Measurements from ENCODE around the gene PRRG2. TPM values are rescaled to one million over a fixed set of nuclear protein-coding genes. Genes with fewer than 3 reads are reported as not detected.
A peak's percentile ranks its signal among the peaks of the same experiment; 100 is the strongest.

The PRRG2 gene
- total and polyA plus RNA-seq, 4 donors: 0.78 to 1.5 (median 0.81) TPM

DNA sequence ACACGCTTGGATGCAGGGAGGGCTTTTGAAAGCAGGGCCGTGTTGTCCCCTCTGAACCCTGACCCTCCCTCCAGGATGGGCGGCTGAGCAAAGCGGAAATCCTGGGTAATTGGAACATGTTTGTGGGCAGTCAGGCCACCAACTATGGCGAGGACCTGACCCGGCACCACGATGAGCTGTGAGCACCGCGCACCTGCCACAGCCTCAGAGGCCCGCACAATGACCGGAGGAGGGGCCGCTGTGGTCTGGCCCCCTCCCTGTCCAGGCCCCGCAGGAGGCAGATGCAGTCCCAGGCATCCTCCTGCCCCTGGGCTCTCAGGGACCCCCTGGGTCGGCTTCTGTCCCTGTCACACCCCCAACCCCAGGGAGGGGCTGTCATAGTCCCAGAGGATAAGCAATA is 38.1 kb upstream of the PRRG2 start:
- Histone ChIP-seq H3K36me3 (ENCODE audit: control insufficient read depth, insufficient read depth, low read length) (peaks cover 15% of the 10 kb centered on the region), H3K4me1 (ENCODE audit: control insufficient read depth, insufficient read depth, low read length) (no peaks in the 10 kb centered on the region), H3K27ac (ENCODE audit: low read depth, low read length) (no peak overlapping the region), H3K9me3 (ENCODE audit: control insufficient read depth, insufficient read depth, low read length) (no peaks in the 10 kb centered on the region), H3K27me3 (ENCODE audit: control insufficient read depth, insufficient read depth, low read length) (no peaks in the 10 kb centered on the region), H3K4me3 (ENCODE audit: low read depth, low read length) (no peak overlapping the region)
- no peak for DNase-seq (ENCODE audit: low read depth in 4 of 6, low spot score in 6 of 6)
- 86% methylated on average over 14 of the region's 14 CpGs for WGBS (ENCODE audit: insufficient coverage)

DNA sequence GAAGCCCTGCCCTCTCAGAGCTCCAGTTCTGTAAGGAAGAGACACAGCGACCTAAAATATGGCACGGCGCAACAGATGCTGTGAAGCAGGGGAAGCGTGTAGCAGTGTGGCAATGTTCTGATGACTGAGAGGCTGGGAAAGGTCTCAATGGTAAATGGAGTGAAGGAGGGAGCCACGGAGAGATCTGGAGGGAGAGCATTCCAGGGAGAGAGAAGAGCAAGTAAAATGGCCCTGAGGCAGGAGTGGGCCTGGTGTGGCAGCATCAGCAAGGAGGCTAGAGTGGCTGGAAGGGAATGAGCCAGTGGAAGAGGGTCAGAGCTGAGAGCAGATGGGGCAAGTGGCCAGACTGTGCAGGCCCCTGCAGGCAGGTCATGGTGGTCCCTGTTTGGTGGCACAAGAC is 37.0 kb upstream of the PRRG2 start:
- WGBS (ENCODE audit: insufficient coverage): 82% methylated on average over 5 of the region's 5 CpGs
- Histone ChIP-seq H3K4me3 (ENCODE audit: low read depth, low read length) (no peak overlapping the region), H3K27ac (ENCODE audit: low read depth, low read length) (no peak overlapping the region), H3K27me3 (ENCODE audit: control insufficient read depth, insufficient read depth, low read length) (no peaks in the 10 kb centered on the region), H3K4me1 (ENCODE audit: control insufficient read depth, insufficient read depth, low read length) (no peaks in the 10 kb centered on the region), H3K9me3 (ENCODE audit: control insufficient read depth, insufficient read depth, low read length) (no peaks in the 10 kb centered on the region), H3K36me3 (ENCODE audit: control insufficient read depth, insufficient read depth, low read length) (peaks cover 11% of the 10 kb centered on the region)
- DNase-seq (ENCODE audit: low read depth in 4 of 6, low spot score in 6 of 6): no peak

DNA sequence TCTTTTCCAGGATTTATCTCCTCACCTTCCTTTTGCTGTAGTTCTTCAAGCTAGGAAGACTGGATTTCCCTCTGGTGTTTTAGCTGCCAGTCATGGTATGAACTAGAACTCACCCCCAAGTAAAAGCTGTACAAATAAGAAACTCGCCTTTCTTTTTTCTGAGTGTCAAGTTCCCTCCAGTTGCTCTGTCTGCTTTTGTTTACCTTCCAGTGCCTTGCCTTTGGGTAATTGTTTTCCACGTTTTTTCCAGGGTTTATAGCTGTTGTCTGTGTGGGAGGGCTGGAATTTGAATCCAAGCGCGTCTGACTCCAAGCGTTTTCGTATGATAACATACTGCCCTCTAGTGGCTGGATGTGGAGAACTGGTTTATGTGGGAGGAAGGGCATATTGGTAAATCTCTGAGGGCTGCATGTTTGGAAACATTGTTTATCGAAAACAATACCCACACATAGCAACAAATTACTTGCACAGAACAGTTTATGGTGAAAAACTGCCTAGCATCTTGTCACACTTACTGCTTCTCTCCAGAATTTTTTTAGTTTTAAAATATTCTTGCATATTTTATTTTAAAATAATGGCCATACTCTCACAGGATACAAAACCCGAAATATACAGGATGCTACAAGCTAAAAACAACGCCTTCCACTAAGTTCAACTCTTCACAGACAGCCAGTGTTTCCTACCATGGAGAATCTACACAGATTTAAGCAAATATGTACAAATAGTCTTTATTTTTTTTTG is 34.1 kb upstream of the PRRG2 start:
- Histone ChIP-seq H3K9me3 (ENCODE audit: control insufficient read depth, insufficient read depth, low read length) (no peaks in the 10 kb centered on the region), H3K27ac (ENCODE audit: low read depth, low read length) (no peak overlapping the region), H3K4me1 (ENCODE audit: control insufficient read depth, insufficient read depth, low read length) (no peaks in the 10 kb centered on the region), H3K27me3 (ENCODE audit: control insufficient read depth, insufficient read depth, low read length) (no peaks in the 10 kb centered on the region), H3K36me3 (ENCODE audit: control insufficient read depth, insufficient read depth, low read length) (peaks cover 13% of the 10 kb centered on the region), H3K4me3 (ENCODE audit: low read depth, low read length) (no peak overlapping the region)
- 42% methylated on average over 4 of the region's 9 CpGs for WGBS (ENCODE audit: insufficient coverage)
- peak; percentile 77 to 97 (median 84) for DNase-seq (ENCODE audit: low read depth in 4 of 6, low spot score in 6 of 6)

DNA sequence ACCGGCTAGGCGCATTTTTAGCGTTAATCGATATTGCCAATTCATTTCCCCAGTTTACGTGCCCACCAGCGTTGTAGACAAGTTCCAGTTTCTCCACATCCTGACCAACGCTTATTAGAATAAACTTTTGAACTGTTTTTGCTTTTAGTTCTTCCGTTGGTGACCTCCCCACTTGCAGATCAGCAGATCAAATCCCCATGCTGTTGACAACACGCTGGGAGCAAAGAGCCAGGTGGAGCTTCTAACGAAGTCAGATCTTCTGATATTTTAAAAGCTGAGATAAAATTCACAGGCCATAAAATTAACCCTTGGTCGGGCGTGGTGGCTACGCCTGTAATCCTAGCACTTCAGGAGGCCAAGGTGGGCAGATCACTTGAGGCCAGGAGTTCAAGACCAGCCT is 32.1 kb upstream of the PRRG2 start:
- H3K27me3 ChIP-seq (ENCODE audit: control insufficient read depth, insufficient read depth, low read length): no peaks in the 10 kb centered on the region
- 84% methylated on average over 13 of the region's 13 CpGs for WGBS (ENCODE audit: insufficient coverage)
- DNase-seq (ENCODE audit: low read depth in 4 of 6, low spot score in 6 of 6): no peak
- no peak overlapping the region for H3K4me3 ChIP-seq (ENCODE audit: low read depth, low read length)
- no peaks in the 10 kb centered on the region for H3K4me1 ChIP-seq (ENCODE audit: control insufficient read depth, insufficient read depth, low read length)
- peaks cover 18% of the 10 kb centered on the region for H3K36me3 ChIP-seq (ENCODE audit: control insufficient read depth, insufficient read depth, low read length)
- H3K9me3 ChIP-seq (ENCODE audit: control insufficient read depth, insufficient read depth, low read length): no peaks in the 10 kb centered on the region
- no peak overlapping the region for H3K27ac ChIP-seq (ENCODE audit: low read depth, low read length)

DNA sequence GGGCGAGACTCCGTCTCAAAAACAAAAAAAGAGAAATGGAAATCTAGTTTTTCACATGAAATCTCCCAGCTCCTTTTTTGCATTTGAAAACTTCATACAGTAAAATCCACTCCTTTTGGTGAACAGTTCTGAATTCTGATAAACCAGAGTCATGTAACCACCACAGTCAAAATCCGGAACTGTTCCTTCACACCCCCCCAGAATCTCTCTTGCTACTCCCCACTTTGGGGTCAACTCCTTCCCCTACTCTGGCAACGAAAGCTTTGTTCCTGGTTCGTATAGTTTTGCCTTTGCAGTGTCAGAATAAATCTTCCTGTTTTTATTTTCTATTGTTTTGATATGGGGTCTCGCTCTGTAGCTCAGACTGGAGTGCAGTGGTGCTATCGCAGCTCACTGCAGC is 29.6 kb upstream of the PRRG2 start:
- no peaks in the 10 kb centered on the region for H3K9me3 ChIP-seq (ENCODE audit: control insufficient read depth, insufficient read depth, low read length)
- no peaks in the 10 kb centered on the region for H3K27me3 ChIP-seq (ENCODE audit: control insufficient read depth, insufficient read depth, low read length)
- H3K27ac ChIP-seq (ENCODE audit: low read depth, low read length): no peak overlapping the region
- H3K4me1 ChIP-seq (ENCODE audit: control insufficient read depth, insufficient read depth, low read length): no peaks in the 10 kb centered on the region
- DNase-seq (ENCODE audit: low read depth in 4 of 6, low spot score in 6 of 6): no peak
- no peak overlapping the region for H3K4me3 ChIP-seq (ENCODE audit: low read depth, low read length)
- H3K36me3 ChIP-seq (ENCODE audit: control insufficient read depth, insufficient read depth, low read length): peaks cover 39% of the 10 kb centered on the region
- WGBS (ENCODE audit: insufficient coverage): 94% methylated on average over 2 of the region's 7 CpGs

DNA sequence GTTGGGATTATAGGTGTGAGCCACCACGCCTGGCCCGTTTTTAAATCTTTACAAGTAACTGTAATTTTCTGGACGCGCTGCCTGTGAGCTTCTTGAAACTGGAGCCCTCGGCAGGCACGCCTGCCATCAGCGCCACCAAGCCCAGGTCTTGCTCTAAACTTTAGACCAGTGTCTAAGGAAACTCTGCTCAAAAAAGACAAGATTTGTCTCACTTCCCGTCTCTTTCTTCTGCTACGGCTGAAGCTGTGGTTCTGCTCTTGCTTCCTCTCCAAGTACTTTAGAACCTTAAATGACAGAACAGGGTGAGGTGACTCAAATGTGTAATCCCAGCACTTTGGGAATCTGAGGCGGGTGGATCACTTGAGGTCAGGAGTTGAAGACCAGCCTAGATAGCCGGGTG is 28.4 kb upstream of the PRRG2 start:
- Histone ChIP-seq H3K4me1 (ENCODE audit: control insufficient read depth, insufficient read depth, low read length) (no peaks in the 10 kb centered on the region), H3K4me3 (ENCODE audit: low read depth, low read length) (no peak overlapping the region), H3K9me3 (ENCODE audit: control insufficient read depth, insufficient read depth, low read length) (no peaks in the 10 kb centered on the region), H3K27ac (ENCODE audit: low read depth, low read length) (no peak overlapping the region), H3K36me3 (ENCODE audit: control insufficient read depth, insufficient read depth, low read length) (peaks cover 51% of the 10 kb centered on the region), H3K27me3 (ENCODE audit: control insufficient read depth, insufficient read depth, low read length) (no peaks in the 10 kb centered on the region)
- DNase-seq (ENCODE audit: low read depth in 4 of 6, low spot score in 6 of 6): no peak
- WGBS (ENCODE audit: insufficient coverage): 90% methylated on average over 8 of the region's 11 CpGs

DNA sequence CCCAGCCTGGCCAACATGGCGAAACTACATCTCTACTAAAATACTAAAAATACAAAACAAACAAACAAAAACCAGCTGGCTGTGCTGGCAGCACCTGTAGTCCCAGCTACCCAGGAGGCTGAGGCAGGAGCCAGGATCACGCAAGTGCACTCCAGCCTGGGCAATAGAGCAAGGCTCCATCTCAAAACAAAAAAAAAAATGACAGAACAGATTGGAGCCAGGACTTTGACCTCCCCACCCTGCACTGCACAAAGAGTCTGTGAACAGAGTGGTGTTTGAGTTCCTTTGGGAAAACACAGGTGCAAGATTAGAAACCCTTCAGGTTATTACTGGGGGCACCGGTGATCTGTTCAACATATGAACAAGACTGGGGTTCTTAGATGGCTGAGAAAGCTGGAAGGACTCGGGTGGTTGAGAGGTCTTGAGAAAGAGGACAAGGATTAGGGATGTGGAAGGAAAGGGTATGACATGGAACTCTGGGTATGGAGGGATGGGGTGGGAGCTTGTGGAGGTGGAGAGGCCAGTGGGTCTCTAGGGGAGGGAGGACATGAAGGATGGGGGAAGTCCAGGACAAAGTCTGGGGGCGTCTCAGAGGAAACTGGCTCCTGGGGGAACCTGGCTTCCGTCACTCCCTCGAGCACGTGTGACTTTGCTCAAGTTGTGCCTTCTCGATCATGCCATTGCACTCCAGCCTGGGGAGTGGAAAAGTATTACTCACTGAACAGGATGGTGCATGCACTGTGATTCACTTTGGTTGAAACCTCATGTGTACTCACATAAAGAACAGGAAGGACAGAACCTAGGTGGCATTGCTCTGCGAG is 27.5 kb upstream of the PRRG2 start:
- H3K27me3 ChIP-seq (ENCODE audit: control insufficient read depth, insufficient read depth, low read length): no peaks in the 10 kb centered on the region
- no peaks in the 10 kb centered on the region for H3K9me3 ChIP-seq (ENCODE audit: control insufficient read depth, insufficient read depth, low read length)
- H3K4me1 ChIP-seq (ENCODE audit: control insufficient read depth, insufficient read depth, low read length): no peaks in the 10 kb centered on the region
- H3K36me3 ChIP-seq (ENCODE audit: control insufficient read depth, insufficient read depth, low read length): peaks cover 60% of the 10 kb centered on the region
- no peak overlapping the region for H3K27ac ChIP-seq (ENCODE audit: low read depth, low read length)
- no peak overlapping the region for H3K4me3 ChIP-seq (ENCODE audit: low read depth, low read length)
- no peak for DNase-seq (ENCODE audit: low read depth in 4 of 6, low spot score in 6 of 6)
- 81% methylated on average over 9 of the region's 10 CpGs for WGBS (ENCODE audit: insufficient coverage)

DNA sequence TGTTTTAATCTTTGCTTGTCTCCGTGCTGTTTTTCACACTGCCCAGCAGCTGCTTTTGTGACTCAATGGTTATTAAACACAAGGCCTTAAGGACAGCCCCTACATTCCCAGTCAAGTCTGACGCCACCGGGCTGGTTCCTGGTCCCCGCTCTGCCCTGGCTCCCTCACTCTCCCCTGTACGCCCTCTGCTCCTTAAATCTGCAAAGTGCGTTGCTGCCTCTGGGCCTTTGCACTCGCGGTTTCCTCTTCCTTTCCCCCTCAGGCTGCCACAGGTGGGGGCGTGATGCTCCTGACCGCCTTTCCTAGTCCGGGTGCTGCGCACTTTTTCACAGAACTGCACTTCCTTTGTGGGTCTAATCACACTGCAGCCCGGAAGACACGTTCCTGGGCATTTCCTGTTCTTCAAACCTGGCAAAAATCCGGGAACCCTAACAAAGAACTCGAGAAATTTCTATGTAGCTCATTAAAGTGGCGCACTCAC is 26.4 kb upstream of the PRRG2 start:
- 87% methylated on average over 17 of the region's 17 CpGs for WGBS (ENCODE audit: insufficient coverage)
- Histone ChIP-seq H3K27ac (ENCODE audit: low read depth, low read length) (no peak overlapping the region), H3K9me3 (ENCODE audit: control insufficient read depth, insufficient read depth, low read length) (no peaks in the 10 kb centered on the region), H3K4me3 (ENCODE audit: low read depth, low read length) (no peak overlapping the region), H3K36me3 (ENCODE audit: control insufficient read depth, insufficient read depth, low read length) (peaks cover 69% of the 10 kb centered on the region), H3K27me3 (ENCODE audit: control insufficient read depth, insufficient read depth, low read length) (no peaks in the 10 kb centered on the region), H3K4me1 (ENCODE audit: control insufficient read depth, insufficient read depth, low read length) (peaks cover 2% of the 10 kb centered on the region)
- no peak for DNase-seq (ENCODE audit: low read depth in 4 of 6, low spot score in 6 of 6)

DNA sequence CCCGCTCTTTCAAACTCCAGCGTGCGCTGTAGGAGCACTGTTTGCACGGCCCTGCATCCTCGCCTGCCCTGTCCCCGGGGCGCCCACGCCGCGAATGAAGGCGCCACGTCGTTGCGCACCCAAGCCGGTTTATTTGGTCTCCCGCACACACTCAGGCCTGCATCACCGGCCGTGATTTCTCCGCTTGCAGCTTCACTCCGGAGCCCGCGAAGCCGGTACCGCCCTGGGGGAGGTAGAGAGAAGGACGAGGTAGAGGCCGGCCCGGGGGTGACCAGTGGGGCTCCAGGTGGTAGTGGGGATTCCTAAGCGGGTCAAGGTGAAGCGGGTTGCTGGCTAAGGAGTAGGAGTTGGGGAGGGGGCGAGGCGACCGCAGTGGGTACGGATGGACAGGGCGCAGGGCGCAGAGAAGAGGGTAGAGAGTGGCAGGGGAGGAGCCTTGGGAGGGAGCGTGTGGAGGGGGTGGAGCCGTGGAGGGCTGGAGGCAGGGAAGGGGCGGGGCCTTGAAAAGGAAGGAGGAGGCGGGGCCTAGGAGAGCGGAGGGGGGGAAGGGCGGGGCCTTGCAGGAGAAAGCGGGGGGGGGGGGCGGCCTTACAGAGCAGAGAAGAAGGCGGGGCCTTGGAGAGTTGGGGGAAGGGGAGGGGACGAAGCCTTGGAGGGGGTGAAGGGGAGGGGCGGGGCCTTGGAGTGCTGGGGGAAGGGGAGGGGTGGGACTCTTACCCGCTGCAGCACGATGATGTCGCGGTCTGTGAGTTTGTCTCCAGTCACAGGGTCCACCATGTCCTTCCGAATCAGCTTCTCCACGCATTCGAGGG is 25.3 kb upstream of the PRRG2 start:
- peak in 2 of 6 donors; percentile 75 to 78 for DNase-seq (ENCODE audit: low read depth in 4 of 6, low spot score in 6 of 6)
- H3K9me3 ChIP-seq (ENCODE audit: control insufficient read depth, insufficient read depth, low read length): no peaks in the 10 kb centered on the region
- H3K4me1 ChIP-seq (ENCODE audit: control insufficient read depth, insufficient read depth, low read length): peaks cover 3% of the 10 kb centered on the region
- 68% methylated on average over 25 of the region's 53 CpGs for WGBS (ENCODE audit: insufficient coverage)
- no peak overlapping the region for H3K4me3 ChIP-seq (ENCODE audit: low read depth, low read length)
- no peaks in the 10 kb centered on the region for H3K27me3 ChIP-seq (ENCODE audit: control insufficient read depth, insufficient read depth, low read length)
- H3K27ac ChIP-seq (ENCODE audit: low read depth, low read length): no peak overlapping the region
- H3K36me3 ChIP-seq (ENCODE audit: control insufficient read depth, insufficient read depth, low read length): peaks cover 79% of the 10 kb centered on the region
